ENCODE data around the gene TBC1D8B.
A peak's percentile ranks its signal among the peaks of the same experiment; 100 is the strongest.

DNA sequence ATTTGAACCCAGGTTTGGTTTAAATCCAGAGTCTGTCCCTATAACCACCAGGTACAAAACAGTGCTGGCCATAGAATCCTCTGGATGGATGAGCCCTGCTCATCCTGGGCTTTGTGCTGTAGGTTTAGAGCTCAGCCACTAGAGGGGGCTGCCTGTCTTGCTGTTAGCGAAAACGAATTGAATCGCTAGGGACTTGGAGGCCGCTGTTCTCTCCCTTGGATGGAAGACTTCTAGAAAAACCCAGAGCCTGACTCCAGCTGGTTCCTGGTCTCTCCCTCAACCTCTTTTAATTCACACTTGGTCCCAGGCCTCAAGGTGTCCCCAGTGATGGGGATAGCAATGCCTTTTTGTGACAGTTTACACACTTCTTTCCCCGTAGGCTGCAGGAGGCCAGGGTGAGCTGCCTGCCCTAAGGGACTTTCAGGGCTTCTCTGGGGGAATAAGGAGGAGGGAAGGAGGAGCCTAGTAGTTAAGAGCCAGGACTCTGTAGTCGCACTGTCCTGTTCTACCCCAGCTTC lies 92.0 kb downstream of the TBC1D8B start:
- TF ChIP-seq, protein P1, sequence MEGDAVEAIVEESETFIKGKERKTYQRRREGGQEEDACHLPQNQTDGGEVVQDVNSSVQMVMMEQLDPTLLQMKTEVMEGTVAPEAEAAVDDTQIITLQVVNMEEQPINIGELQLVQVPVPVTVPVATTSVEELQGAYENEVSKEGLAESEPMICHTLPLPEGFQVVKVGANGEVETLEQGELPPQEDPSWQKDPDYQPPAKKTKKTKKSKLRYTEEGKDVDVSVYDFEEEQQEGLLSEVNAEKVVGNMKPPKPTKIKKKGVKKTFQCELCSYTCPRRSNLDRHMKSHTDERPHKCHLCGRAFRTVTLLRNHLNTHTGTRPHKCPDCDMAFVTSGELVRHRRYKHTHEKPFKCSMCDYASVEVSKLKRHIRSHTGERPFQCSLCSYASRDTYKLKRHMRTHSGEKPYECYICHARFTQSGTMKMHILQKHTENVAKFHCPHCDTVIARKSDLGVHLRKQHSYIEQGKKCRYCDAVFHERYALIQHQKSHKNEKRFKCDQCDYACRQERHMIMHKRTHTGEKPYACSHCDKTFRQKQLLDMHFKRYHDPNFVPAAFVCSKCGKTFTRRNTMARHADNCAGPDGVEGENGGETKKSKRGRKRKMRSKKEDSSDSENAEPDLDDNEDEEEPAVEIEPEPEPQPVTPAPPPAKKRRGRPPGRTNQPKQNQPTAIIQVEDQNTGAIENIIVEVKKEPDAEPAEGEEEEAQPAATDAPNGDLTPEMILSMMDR (IDR thresholded peaks at IDR 0.05), result peak in 5 of 7 experiments; percentile 24 to 71 (median 55)
- TF ChIP-seq POLR2A (IDR thresholded peaks at IDR 0.05) (no peak), EP300 (IDR thresholded peaks at IDR 0.05) (no peak)
